B cell (primary cell): ENCODE results near the gene MAPRE3.

Experiments used
- EZH2 ChIP-seq: IDR thresholded peaks from 2 replicates; pipeline ENCODE4 v1.6.1; 2012; ENCODE audit warnings: borderline replicate concordance, low read depth, mild to moderate bottlenecking, moderate library complexity, low read length; ENCODE audit not compliant: insufficient read depth, poor library complexity, severe bottlenecking
- TF ChIP-seq, protein P1 (sequence below): fragments of 200-600 bp; IDR thresholded peaks from one replicate; pipeline ENCODE4 v1.8.0; 2022; ENCODE audit warnings: antibody characterized with exemption, mild to moderate bottlenecking

GRCh38 chr2:27038012-27038411, 67.6 kb downstream of the MAPRE3 start:
- TF ChIP-seq, protein P1, sequence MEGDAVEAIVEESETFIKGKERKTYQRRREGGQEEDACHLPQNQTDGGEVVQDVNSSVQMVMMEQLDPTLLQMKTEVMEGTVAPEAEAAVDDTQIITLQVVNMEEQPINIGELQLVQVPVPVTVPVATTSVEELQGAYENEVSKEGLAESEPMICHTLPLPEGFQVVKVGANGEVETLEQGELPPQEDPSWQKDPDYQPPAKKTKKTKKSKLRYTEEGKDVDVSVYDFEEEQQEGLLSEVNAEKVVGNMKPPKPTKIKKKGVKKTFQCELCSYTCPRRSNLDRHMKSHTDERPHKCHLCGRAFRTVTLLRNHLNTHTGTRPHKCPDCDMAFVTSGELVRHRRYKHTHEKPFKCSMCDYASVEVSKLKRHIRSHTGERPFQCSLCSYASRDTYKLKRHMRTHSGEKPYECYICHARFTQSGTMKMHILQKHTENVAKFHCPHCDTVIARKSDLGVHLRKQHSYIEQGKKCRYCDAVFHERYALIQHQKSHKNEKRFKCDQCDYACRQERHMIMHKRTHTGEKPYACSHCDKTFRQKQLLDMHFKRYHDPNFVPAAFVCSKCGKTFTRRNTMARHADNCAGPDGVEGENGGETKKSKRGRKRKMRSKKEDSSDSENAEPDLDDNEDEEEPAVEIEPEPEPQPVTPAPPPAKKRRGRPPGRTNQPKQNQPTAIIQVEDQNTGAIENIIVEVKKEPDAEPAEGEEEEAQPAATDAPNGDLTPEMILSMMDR, result no peak
- TF ChIP-seq EZH2, result no peak
